Ovary (tissue), 3 donors: Measurements from ENCODE around the gene CEP350.

ENCODE experiments used
- CTCF ChIP-seq, 3 donors: fragments of 450-650 bp in 2 of 3; fragments of 200-600 bp in 1 of 3; IDR thresholded peaks; one replicate each; pipeline versions ENCODE4 v1.5.1 to v1.8.0; 2016 to 2022; ENCODE audit warnings: antibody characterized with exemption in 3 of 3, mild to moderate bottlenecking in 1 of 3
- EP300 ChIP-seq: sonication (generic); formaldehyde crosslinking; IDR thresholded peaks from one replicate; pipeline ENCODE4 v1.6.1; 2017; ENCODE audit warnings: antibody characterized with exemption
- POLR2A ChIP-seq: fragments of 450-650 bp; IDR thresholded peaks from one replicate; pipeline ENCODE4 v1.6.1; 2017; ENCODE audit warnings: antibody characterized with exemption, mild to moderate bottlenecking, moderate library complexity
- donor health status: DM: no; HTN: no; CAD: no.

- TF ChIP-seq CTCF (IDR thresholded peaks at IDR 0.05), result no peak
- no peak for TF ChIP-seq POLR2A
- no peak for TF ChIP-seq EP300
Measured at GRCh38 chr1:180156631-180157091, 202.1 kb downstream of the CEP350 start.
